ENCODE data around the gene TSHZ1. TPM values are rescaled to one million over a fixed set of nuclear protein-coding genes. Genes with fewer than 3 reads are reported as not detected.

The TSHZ1 gene
- total and polyA plus RNA-seq, 10 donors, result 4.1 to 26.4 (median 18.2) TPM

DNA sequence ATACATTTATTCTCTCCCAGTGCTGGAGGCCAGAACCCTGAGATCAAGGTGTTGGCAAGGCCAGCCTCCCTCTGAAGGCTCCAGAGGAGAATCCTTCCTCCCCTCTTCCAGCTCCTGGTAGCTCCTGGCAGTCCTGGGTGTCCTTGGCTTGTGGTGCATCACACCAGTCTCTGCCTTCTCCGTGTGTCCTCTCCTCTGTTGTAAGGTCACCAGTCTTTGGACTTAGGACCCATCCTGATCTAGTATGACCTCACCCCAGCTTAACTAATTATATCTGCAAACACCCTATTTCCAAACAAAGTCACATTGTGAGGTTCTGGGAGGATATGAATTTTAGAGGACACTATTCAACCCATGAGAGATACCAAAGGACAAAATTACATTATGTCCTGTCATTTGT, 31.1 kb downstream of the TSHZ1 start:
- intact Hi-C loops (cut with DNase I; ENCODE audit: low total_unique reads), result no loop called here
- Histone ChIP-seq H3K9me3 (no peaks in the 10 kb centered on the region), H3K27ac (no peak overlapping the region), H3K36me3 (no peaks in the 10 kb centered on the region), H3K4me1 (peaks cover under 1 to 43% (median 12%) of the 10 kb centered on the region in 6 donors), H3K4me3 (no peak overlapping the region), H3K27me3 (replicated peaks in 1 of 7) (no peaks in the 10 kb centered on the region)
- 94 to 100% (median 96%) methylated on average over 1 of the region's 1 CpG for WGBS, 5 donors
- DNase-seq, result no peak
- TF ChIP-seq POLR2AphosphoS5 (IDR thresholded peaks at IDR 0.05), result no peak
- no peak for TF ChIP-seq POLR2A (IDR thresholded peaks at IDR 0.05)
- TF ChIP-seq, protein P1, sequence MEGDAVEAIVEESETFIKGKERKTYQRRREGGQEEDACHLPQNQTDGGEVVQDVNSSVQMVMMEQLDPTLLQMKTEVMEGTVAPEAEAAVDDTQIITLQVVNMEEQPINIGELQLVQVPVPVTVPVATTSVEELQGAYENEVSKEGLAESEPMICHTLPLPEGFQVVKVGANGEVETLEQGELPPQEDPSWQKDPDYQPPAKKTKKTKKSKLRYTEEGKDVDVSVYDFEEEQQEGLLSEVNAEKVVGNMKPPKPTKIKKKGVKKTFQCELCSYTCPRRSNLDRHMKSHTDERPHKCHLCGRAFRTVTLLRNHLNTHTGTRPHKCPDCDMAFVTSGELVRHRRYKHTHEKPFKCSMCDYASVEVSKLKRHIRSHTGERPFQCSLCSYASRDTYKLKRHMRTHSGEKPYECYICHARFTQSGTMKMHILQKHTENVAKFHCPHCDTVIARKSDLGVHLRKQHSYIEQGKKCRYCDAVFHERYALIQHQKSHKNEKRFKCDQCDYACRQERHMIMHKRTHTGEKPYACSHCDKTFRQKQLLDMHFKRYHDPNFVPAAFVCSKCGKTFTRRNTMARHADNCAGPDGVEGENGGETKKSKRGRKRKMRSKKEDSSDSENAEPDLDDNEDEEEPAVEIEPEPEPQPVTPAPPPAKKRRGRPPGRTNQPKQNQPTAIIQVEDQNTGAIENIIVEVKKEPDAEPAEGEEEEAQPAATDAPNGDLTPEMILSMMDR (IDR thresholded peaks at IDR 0.05 in 8 of 11, conservative IDR thresholded peaks at IDR 0.05 in 3 of 11), result no peak

DNA sequence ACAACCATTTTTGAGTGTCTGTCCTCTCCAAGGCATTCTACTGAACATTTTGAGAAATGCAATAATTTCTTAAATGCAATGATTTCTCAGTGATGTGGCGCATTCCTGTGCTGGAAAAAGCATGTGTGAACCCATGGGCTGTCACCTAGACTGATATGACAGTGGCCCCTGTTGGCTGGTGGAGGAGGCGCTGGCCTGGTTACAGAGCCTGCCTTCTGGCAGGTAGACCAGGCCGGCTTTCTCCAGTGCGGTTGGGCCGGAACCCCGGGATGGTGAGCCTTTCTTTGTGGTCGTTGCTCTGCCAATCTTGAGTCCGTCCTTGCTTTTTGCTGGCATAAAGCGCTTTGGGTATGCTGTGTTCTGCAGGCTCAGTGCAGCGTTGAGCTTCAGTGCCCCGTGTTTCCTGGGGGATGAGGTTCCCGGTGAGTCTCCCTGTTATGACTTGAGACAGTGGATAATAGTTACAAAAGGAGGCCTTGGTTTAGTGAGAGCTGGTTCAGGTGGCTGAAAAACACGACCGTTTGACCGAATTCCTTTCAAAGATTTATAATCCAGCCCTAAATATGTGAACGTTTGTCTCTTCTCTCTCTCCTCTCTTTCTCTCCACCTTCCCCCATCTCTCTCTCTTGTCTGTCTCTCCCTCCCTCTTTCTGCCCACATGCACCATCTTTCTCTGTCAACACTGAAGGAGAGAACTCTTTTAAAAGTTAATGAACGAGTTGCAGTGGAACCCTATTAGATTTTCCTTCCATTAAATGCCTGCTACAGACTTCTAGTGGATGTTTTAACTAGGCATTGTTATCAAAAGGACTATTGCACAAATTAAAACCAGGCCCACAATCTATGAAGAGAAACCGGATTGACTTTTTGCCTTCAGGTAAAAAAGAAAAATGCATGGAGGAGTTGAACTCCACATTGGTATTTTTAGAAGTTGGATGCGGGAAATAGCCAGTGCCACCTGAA, 34.0 kb downstream of the TSHZ1 start:
- intact Hi-C loops (cut with DNase I; ENCODE audit: low total_unique reads), result no loop called here
- peaks cover 0 to 3% (median 0%) of the 10 kb centered on the region in 8 donors for H3K9me3 ChIP-seq
- no peak overlapping the region for H3K27ac ChIP-seq
- H3K27me3 ChIP-seq (replicated peaks in 1 of 7), result no peaks in the 10 kb centered on the region
- peaks cover 7 to 55% (median 28%) of the 10 kb centered on the region in 6 donors for H3K4me1 ChIP-seq
- DNase-seq, result no peak
- H3K4me3 ChIP-seq, result no peak overlapping the region
- no peaks in the 10 kb centered on the region for H3K36me3 ChIP-seq
- WGBS, 5 donors, result 86 to 95% (median 91%) methylated on average over 19 of the region's 19 CpGs
- no peak for TF ChIP-seq POLR2AphosphoS5 (IDR thresholded peaks at IDR 0.05)
- TF ChIP-seq, protein P1 (IDR thresholded peaks at IDR 0.05 in 8 of 11, conservative IDR thresholded peaks at IDR 0.05 in 3 of 11), result peak in 2 of 11 experiments; percentile 12 to 33

DNA sequence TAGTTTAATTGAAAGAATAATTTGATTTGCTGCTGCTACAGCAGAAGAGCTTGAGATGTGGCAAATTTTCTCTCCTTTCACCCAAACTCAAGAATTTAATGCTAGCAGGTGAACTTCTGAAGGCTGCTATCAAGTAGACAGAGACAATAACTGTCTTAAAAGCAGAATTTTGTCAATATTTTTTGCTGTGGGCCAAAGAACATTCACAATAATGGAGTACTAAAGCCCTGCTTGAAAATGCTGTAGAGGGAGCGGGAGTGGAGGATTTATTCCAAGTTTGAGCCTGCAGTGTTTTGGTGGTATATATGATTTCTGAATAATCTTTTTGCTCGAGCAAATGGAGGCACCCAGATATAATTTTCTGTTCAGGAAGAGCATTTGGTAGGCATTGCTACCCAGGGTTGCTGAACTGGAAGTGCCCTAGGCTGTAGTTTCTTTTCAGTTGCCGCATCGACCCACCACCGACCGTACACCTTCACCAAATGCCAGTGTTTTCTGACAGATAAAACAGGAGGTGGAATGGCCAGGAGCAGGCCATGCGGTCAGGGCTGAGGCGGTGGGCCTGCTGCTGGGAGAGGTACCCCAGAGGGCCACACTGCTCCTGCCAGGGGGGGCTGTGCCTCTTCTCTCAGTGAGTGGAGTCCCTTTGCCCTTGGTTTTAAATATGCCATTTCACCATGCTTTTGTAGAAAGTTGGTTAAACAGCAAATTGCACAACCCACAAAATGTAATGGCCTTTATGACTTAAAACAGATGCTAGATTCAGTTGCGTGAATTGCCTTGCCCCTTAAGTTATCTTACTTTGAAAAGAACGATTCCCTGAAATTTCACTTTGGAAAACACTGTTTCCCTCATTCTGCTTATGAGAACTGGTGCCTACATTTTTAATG, 36.4 kb downstream of the TSHZ1 start:
- WGBS, 5 donors, result 39 to 63% (median 46%) methylated on average over 10 of the region's 10 CpGs
- peaks cover 7 to 77% (median 30%) of the 10 kb centered on the region in 6 donors for H3K4me1 ChIP-seq

More for the DNA sequence above, 36.4 kb downstream of the TSHZ1 start:
- Histone ChIP-seq H3K27ac (peak overlapping the region; percentile 67 to 87 (median 84)), H3K27me3 (replicated peaks in 1 of 7) (no peaks in the 10 kb centered on the region), H3K9me3 (peaks cover 0 to 10% (median 0%) of the 10 kb centered on the region in 8 donors), H3K36me3 (no peaks in the 10 kb centered on the region), H3K4me3 (peak overlapping the region; percentile 21 to 59 (median 29))
- no peak for DNase-seq
- intact Hi-C loops (cut with DNase I; ENCODE audit: low total_unique reads), result no loop called here
- TF ChIP-seq, protein P1 (IDR thresholded peaks at IDR 0.05 in 8 of 11, conservative IDR thresholded peaks at IDR 0.05 in 3 of 11), result no peak
- TF ChIP-seq POLR2AphosphoS5 (IDR thresholded peaks at IDR 0.05), result peak in 2 of 3 donors; percentile 20 to 41

All from spleen (tissue), 11 donors.